ENCODE data around the gene NT5C1B. TPM values are rescaled to one million over a fixed set of nuclear protein-coding genes. Genes with fewer than 3 reads are reported as not detected.
"Not testable (repeated sequence)": the region's sequence is repeated elsewhere in the genome, so short reads cannot be mapped to it uniquely, and the experiment has no call there.

The NT5C1B gene
- total RNA-seq: not detected

- no peak for ATAC-seq
Observed at GRCh38 chr2:18589354-18589753, at the start of gene NT5C1B. NT5C1B (minus strand) TSS chr2:18589569; CDS start chr2:18589468, 101 bp downstream.

GRCh38 chr2:18637196-18637595, 47.8 kb upstream of the NT5C1B start:
- ATAC-seq: no peak

- ATAC-seq: not testable (repeated sequence)
Observed at GRCh38 chr2:18632699-18633098, 43.3 kb upstream of the NT5C1B start.

GRCh38 chr2:18630941-18631340, 41.6 kb upstream of the NT5C1B start:
- no peak for ATAC-seq

GRCh38 chr2:18630541-18630940, 41.2 kb upstream of the NT5C1B start:
- no peak for ATAC-seq

GRCh38 chr2:18630101-18630500, 40.7 kb upstream of the NT5C1B start:
- ATAC-seq: no peak

- no peak for ATAC-seq
Observed at GRCh38 chr2:18626958-18627650, 37.7 kb upstream of the NT5C1B start.

- no peak for ATAC-seq
Observed at GRCh38 chr2:18626256-18626668, 36.9 kb upstream of the NT5C1B start.

- ATAC-seq: no peak
Observed at GRCh38 chr2:18625563-18625962, 36.2 kb upstream of the NT5C1B start.

GRCh38 chr2:18623782-18624181, 34.4 kb upstream of the NT5C1B start:
- ATAC-seq: peak; percentile 55

GRCh38 chr2:18620867-18621632, 31.7 kb upstream of the NT5C1B start:
- ATAC-seq: no peak

- no peak for ATAC-seq
Observed at GRCh38 chr2:18619091-18619490, 29.7 kb upstream of the NT5C1B start.

GRCh38 chr2:18614041-18614440, 24.7 kb upstream of the NT5C1B start:
- ATAC-seq: no peak

- ATAC-seq: no peak
Observed at GRCh38 chr2:18612133-18612532, 22.8 kb upstream of the NT5C1B start.

- no peak for ATAC-seq
Observed at GRCh38 chr2:18611604-18612003, 22.2 kb upstream of the NT5C1B start.

- ATAC-seq: no peak
Observed at GRCh38 chr2:18611184-18611583, 21.8 kb upstream of the NT5C1B start.

GRCh38 chr2:18610651-18611050, 21.3 kb upstream of the NT5C1B start:
- ATAC-seq: no peak

- no peak for ATAC-seq
Observed at GRCh38 chr2:18610090-18610489, 20.7 kb upstream of the NT5C1B start.

GRCh38 chr2:18605115-18605514, 15.7 kb upstream of the NT5C1B start:
- no peak for ATAC-seq

- no peak for ATAC-seq
Observed at GRCh38 chr2:18604531-18604885, 15.1 kb upstream of the NT5C1B start.

- ATAC-seq: no peak
Observed at GRCh38 chr2:18603854-18604530, 14.6 kb upstream of the NT5C1B start.

- no peak for ATAC-seq
Observed at GRCh38 chr2:18602298-18602697, 12.9 kb upstream of the NT5C1B start.

GRCh38 chr2:18600255-18600613, 10.9 kb upstream of the NT5C1B start:
- no peak for ATAC-seq

Measured in esophagus mucosa (tissue), 1 donor.